Epithelial cell of alveolus of lung (primary cell): ENCODE data around the gene SLC52A3. TPM values are rescaled to one million over a fixed set of nuclear protein-coding genes. Genes with fewer than 3 reads are reported as not detected.

Source experiments
- total RNA-seq: library from RNA; depleted of rRNA; stranded (reverse); fragments of >200 nt; gene quantifications from 2 replicates; pipeline ENCODE4 v1.2.1, GENCODE V29; 2015

The SLC52A3 gene
- total RNA-seq: not detected in 2 replicates

GRCh38 chr20:768426-768978, at the start of gene SLC52A3:
SLC52A3 (minus strand) TSS chr20:768500; CDS start chr20:765774, 2,726 bp downstream.

Other genes starting within 250 kb of the SLC52A3 start
- 84.4 and 94.3 TPM in 2 replicates for gene CSNK2A1, start 224.7 kb downstream of the SLC52A3 start, total RNA-seq
- gene TCF15, start 158.2 kb downstream of the SLC52A3 start, total RNA-seq: not detected in 2 replicates
- 47.9 and 70.2 TPM in 2 replicates for gene SRXN1, start 115.3 kb downstream of the SLC52A3 start, total RNA-seq
- not detected in 2 replicates for gene SCRT2, start 92.7 kb downstream of the SLC52A3 start, total RNA-seq
- 1.8 and 4.7 TPM in 2 replicates for gene FAM110A, start 65.2 kb upstream of the SLC52A3 start, total RNA-seq
- not detected in 2 replicates for gene ANGPT4, start 147.8 kb upstream of the SLC52A3 start, total RNA-seq
- not detected in 2 replicates for gene RSPO4, start 233.8 kb upstream of the SLC52A3 start, total RNA-seq